Measurements from ENCODE around the gene SERPINA10.

SERPINA10 gene

DNA sequence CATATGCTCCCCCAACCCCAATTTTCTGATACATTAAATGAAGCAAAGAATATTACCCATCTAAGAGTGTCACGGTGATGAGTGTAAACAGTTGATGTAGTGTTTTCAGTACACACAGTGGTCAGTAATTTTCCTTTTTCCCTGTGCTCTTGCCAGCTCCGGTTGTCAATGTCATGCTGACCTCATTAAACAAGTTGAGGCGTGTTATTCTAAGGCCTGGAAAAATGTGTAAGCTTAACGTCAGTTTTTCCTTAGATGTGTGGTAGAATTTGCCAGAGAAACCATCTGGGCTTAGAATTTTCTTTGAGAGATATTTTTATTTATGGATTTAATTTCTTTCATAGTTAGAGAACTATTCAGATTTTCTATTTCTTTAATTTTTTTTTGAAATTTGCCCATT is 41.8 kb upstream of the SERPINA10 start:
- TF ChIP-seq, protein P1, sequence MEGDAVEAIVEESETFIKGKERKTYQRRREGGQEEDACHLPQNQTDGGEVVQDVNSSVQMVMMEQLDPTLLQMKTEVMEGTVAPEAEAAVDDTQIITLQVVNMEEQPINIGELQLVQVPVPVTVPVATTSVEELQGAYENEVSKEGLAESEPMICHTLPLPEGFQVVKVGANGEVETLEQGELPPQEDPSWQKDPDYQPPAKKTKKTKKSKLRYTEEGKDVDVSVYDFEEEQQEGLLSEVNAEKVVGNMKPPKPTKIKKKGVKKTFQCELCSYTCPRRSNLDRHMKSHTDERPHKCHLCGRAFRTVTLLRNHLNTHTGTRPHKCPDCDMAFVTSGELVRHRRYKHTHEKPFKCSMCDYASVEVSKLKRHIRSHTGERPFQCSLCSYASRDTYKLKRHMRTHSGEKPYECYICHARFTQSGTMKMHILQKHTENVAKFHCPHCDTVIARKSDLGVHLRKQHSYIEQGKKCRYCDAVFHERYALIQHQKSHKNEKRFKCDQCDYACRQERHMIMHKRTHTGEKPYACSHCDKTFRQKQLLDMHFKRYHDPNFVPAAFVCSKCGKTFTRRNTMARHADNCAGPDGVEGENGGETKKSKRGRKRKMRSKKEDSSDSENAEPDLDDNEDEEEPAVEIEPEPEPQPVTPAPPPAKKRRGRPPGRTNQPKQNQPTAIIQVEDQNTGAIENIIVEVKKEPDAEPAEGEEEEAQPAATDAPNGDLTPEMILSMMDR (IDR thresholded peaks at IDR 0.05; ENCODE audit: low read depth, low read length, missing control alignments), result no peak
- no peak for DNase-seq (ENCODE audit: extremely low read depth, low read depth)
- no peak overlapping the region for H3K4me3 ChIP-seq (replicated peaks; ENCODE audit: low read depth, low read length)

DNA sequence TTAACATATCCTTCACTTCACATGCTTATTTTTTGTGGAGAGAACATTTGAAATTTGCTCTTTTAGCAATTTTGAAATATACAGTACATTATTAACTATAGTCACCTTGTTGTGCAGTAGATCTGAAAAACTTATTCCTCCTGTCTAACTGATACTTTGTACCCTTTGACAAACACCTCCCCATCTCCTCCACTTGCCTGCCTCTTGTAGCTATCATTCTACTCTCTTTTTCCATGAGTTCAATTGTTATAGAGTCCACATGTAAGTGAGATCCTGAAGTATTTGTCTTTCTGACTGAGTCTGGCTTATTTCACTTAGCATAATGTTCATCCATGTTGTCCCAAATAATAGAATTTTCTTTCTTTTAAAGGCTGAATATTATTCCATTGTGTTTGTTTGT is 39.5 kb upstream of the SERPINA10 start:
- no peak for DNase-seq (ENCODE audit: extremely low read depth, low read depth)
- no peak overlapping the region for H3K4me3 ChIP-seq (replicated peaks; ENCODE audit: low read depth, low read length)
- TF ChIP-seq, protein P1 (IDR thresholded peaks at IDR 0.05; ENCODE audit: low read depth, low read length, missing control alignments), result no peak

DNA sequence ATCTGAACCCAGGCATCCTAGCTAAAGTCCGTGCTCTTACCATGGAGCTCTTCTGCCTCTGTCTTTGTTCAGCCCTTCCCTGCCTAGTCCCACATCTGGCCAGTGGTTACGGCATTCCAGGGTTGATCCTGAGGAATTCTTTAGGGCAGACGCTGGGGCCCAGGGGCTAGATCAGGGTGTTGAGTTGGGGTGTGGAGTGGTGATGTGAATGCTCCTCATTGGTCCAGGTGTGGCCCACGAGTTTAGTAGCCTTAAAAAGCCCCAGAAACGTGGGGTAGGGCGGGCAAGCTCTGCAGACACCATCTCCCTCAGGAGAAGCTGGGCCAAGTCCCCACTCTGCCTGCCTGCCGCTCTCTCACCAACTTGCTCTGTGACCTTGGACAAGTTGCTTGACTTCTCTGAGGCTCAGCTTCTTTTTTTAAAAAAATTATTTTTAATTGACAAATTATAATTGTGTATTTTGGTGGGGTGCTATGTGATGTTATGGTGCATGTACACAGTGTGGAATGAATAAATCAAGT is 39.1 kb upstream of the SERPINA10 start:
- TF ChIP-seq, protein P1 (IDR thresholded peaks at IDR 0.05; ENCODE audit: low read depth, low read length, missing control alignments), result no peak

DNA sequence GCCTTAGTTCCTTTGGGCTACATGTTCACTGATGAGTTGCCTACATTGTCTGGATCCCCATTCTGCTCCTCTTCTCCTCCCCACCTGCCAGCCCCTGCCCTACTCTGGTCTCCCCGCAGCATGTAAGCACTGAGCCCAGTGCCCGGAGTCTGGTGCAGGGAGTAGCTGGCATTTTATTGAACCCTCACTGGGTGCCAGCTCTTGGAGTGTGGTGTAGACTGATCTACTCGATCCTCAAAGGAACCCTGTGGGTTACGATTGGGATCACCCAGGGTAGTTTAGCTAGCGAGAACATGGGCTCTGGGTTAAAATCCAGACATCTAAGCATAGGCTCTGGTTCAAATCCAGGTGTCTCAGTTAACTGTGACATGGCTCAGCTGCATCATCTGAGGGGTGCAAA is 38.4 kb upstream of the SERPINA10 start:
- DNase-seq (ENCODE audit: extremely low read depth, low read depth), result no peak
- no peak overlapping the region for H3K4me3 ChIP-seq (replicated peaks; ENCODE audit: low read depth, low read length)
- TF ChIP-seq, protein P1 (IDR thresholded peaks at IDR 0.05; ENCODE audit: low read depth, low read length, missing control alignments), result no peak

More for the DNA sequence above, 39.1 kb upstream of the SERPINA10 start:
- H3K4me3 ChIP-seq (replicated peaks; ENCODE audit: low read depth, low read length), result no peak overlapping the region
- DNase-seq (ENCODE audit: extremely low read depth, low read depth), result no peak

DNA sequence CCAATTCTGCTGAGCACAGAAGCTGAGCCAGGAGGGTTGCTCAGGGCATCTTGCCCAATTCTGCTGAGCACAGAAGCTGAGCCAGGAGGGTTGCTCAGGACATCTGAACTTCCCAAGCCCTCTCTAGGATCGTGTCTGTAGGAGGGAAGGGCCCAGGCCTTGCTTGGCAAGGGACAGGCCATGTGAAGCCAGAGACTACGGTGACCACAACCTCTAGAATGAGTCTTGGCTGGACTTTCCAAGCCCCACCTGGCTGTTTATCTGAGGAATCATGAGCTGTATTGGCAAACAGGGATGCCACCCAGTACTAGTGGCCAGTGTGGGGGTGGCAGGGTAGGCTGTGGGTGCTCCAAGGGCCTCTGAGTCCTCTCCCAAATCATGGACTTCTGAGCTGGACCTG is 37.8 kb upstream of the SERPINA10 start:
- no peak for DNase-seq (ENCODE audit: extremely low read depth, low read depth)
- no peak overlapping the region for H3K4me3 ChIP-seq (replicated peaks; ENCODE audit: low read depth, low read length)
- TF ChIP-seq, protein P1 (IDR thresholded peaks at IDR 0.05; ENCODE audit: low read depth, low read length, missing control alignments), result no peak

DNA sequence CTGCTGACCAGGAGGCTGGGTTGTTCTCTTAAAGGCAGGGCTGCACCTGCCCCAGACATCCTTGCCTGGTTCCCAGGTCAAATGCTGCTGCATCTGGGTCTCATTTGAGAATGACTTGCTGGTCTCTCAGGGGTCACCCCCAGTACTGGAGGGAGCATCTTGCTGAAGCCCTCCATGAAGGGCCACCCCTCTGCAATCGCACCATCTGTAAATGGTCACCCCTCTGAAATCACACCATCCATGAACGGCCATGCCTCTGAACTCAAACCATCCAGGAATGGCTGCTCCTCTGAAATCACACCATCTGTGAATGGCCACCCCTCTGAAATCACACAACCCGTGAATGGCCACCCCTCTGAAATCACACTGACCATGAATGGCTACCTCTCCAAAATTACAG is 37.4 kb upstream of the SERPINA10 start:
- TF ChIP-seq, protein P1 (IDR thresholded peaks at IDR 0.05; ENCODE audit: low read depth, low read length, missing control alignments), result no peak
- H3K4me3 ChIP-seq (replicated peaks; ENCODE audit: low read depth, low read length), result no peak overlapping the region

DNA sequence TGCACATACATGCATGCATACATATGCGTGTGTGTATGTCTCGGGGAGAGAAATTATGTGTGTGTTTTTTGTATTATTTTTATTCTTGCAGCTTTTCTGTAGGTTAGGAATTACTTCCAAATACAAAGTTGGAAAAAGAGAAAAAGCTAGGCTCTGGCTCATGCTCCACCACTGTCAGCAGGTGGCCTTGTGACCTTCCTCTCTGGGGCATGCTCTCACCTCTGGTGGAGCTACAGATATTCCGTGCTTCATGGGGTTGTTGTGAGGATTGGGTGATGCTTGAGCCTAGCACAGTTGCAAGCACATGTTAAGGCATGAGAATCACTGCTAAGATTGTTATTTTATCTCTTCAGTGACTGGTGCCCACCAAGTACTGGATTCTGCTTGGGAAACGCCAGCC is 36.8 kb upstream of the SERPINA10 start:
- TF ChIP-seq, protein P1 (IDR thresholded peaks at IDR 0.05; ENCODE audit: low read depth, low read length, missing control alignments), result no peak
- H3K4me3 ChIP-seq (replicated peaks; ENCODE audit: low read depth, low read length), result no peak overlapping the region
- DNase-seq (ENCODE audit: extremely low read depth, low read depth), result no peak

More for the DNA sequence above, 37.4 kb upstream of the SERPINA10 start:
- DNase-seq (ENCODE audit: extremely low read depth, low read depth), result no peak

All from HFF-Myc (cell line).